GM08714 (cell line): ENCODE data around the gene RGS9.

Experiments used
- H3K4me3 ChIP-seq: fragments of 200-500 bp; sonication (Bioruptor generic); 2 replicates; pipeline ENCODE4 v1.5.1; 2014; ENCODE audit warnings: mild to moderate bottlenecking, low read length, inconsistent platforms
- ZNF274 ChIP-seq: IDR thresholded peaks from 2 replicates; pipeline ENCODE4 v1.6.1; 2012; ENCODE audit warnings: mild to moderate bottlenecking, low read depth, low read length

Gene RGS9

GRCh38 chr17:65243838-65244625, 106.9 kb downstream of the RGS9 start:
- H3K4me3 ChIP-seq, result no peak overlapping the region
- TF ChIP-seq ZNF274, result no peak

GRCh38 chr17:65246252-65246651, 109.1 kb downstream of the RGS9 start:
- no peak overlapping the region for H3K4me3 ChIP-seq
- no peak for TF ChIP-seq ZNF274

- no peak for TF ChIP-seq ZNF274
- no peak overlapping the region for H3K4me3 ChIP-seq
These were observed 112.6 kb downstream of the RGS9 start for GRCh38 chr17:65249774-65250173.

- no peak for TF ChIP-seq ZNF274
- no peak overlapping the region for H3K4me3 ChIP-seq
These were observed 117.0 kb downstream of the RGS9 start for GRCh38 chr17:65254166-65254565.

GRCh38 chr17:65259281-65259680, 122.1 kb downstream of the RGS9 start:
- H3K4me3 ChIP-seq, result no peak overlapping the region
- TF ChIP-seq ZNF274, result no peak

GRCh38 chr17:65259696-65260485, 122.7 kb downstream of the RGS9 start:
- no peak overlapping the region for H3K4me3 ChIP-seq

GRCh38 chr17:65260626-65261025, 123.5 kb downstream of the RGS9 start:
- no peak for TF ChIP-seq ZNF274
- H3K4me3 ChIP-seq, result no peak overlapping the region

More at GRCh38 chr17:65259696-65260485, 122.7 kb downstream of the RGS9 start:
- no peak for TF ChIP-seq ZNF274

GRCh38 chr17:65261152-65261551, 124.0 kb downstream of the RGS9 start:
- no peak overlapping the region for H3K4me3 ChIP-seq
- TF ChIP-seq ZNF274, result no peak

GRCh38 chr17:65261682-65262636, 124.8 kb downstream of the RGS9 start:
- TF ChIP-seq ZNF274, result no peak
- H3K4me3 ChIP-seq, result no peak overlapping the region

- H3K4me3 ChIP-seq, result no peak overlapping the region
- no peak for TF ChIP-seq ZNF274
These were observed 128.1 kb downstream of the RGS9 start for GRCh38 chr17:65265276-65265675.

- no peak overlapping the region for H3K4me3 ChIP-seq
- no peak for TF ChIP-seq ZNF274
These were observed 131.7 kb downstream of the RGS9 start for GRCh38 chr17:65268832-65269231.

GRCh38 chr17:65270499-65271253, 133.5 kb downstream of the RGS9 start:
- no peak overlapping the region for H3K4me3 ChIP-seq
- no peak for TF ChIP-seq ZNF274

- no peak overlapping the region for H3K4me3 ChIP-seq
- no peak for TF ChIP-seq ZNF274
These were observed 134.1 kb downstream of the RGS9 start for GRCh38 chr17:65271296-65271695.
